Brain microvascular endothelial cell (primary cell): ENCODE data around the gene RNF169.
"Not testable (repeated sequence)": the region's sequence is repeated elsewhere in the genome, so short reads cannot be mapped to it uniquely, and the experiment has no call there.

Source experiments
- DNase-seq: peaks from one replicate; pipeline ENCODE4 v3.0.0-alpha.2; 2020
- H3K27ac ChIP-seq: fragments of 250-450 bp; sonication (Bioruptor Pico); 2 replicates; pipeline ENCODE4 v1.5.1; 2020; ENCODE audit warnings: mild to moderate bottlenecking, moderate library complexity
- H3K27me3 ChIP-seq: fragments of 250-450 bp; sonication (Bioruptor Pico); replicated peaks from 2 replicates; pipeline ENCODE4 v1.5.1; 2020; ENCODE audit warnings: mild to moderate bottlenecking
- H3K36me3 ChIP-seq: fragments of 250-450 bp; sonication (Bioruptor Pico); replicated peaks from 2 replicates; pipeline ENCODE4 v1.5.1; 2020; ENCODE audit warnings: mild to moderate bottlenecking
- H3K4me3 ChIP-seq: 2 replicates; pipeline ENCODE4 v1.5.1; 2011; ENCODE audit warnings: low read depth, mild to moderate bottlenecking, control low read depth, low read length, moderate library complexity
- in situ Hi-C: cut with HindIII; loops from 2 replicates; pipeline ENCODE4 v1.10.0; 2017; ENCODE audit warnings: low sequenced_read_pairs, low pct_ligation_motif_present
- TF ChIP-seq, protein P1 (sequence below): IDR thresholded peaks from 2 replicates; pipeline ENCODE4 v1.5.1; 2011; ENCODE audit warnings: low read depth, mild to moderate bottlenecking, moderate library complexity, low read length, control low read depth, inconsistent platforms; ENCODE audit errors: missing control alignments

Gene RNF169

DNA sequence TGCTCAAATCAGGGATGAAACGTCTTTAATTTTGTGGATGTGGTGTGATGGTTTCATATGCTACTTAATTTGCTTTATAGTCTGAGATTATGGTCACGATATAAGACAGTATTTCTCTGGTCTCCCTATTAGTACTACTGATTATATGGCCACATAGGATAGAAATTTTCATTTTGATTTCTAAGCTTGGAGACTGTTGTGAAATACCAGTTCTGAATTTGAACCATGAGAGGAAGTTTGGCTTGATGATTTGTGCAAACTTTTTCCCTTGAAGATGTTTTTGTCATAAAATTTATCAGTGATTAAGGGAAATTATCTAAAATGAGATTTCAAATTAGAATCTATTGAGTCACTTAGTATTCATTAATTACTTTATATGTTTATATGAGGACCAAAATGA, 2.7 kb downstream of the RNF169 start:
- in situ Hi-C loops, result no loop called here
- Histone ChIP-seq H3K27me3 (no peaks in the 10 kb centered on the region), H3K36me3 (no peaks in the 10 kb centered on the region), H3K4me3 (no peak overlapping the region), H3K27ac (no peak overlapping the region)
- TF ChIP-seq, protein P1, sequence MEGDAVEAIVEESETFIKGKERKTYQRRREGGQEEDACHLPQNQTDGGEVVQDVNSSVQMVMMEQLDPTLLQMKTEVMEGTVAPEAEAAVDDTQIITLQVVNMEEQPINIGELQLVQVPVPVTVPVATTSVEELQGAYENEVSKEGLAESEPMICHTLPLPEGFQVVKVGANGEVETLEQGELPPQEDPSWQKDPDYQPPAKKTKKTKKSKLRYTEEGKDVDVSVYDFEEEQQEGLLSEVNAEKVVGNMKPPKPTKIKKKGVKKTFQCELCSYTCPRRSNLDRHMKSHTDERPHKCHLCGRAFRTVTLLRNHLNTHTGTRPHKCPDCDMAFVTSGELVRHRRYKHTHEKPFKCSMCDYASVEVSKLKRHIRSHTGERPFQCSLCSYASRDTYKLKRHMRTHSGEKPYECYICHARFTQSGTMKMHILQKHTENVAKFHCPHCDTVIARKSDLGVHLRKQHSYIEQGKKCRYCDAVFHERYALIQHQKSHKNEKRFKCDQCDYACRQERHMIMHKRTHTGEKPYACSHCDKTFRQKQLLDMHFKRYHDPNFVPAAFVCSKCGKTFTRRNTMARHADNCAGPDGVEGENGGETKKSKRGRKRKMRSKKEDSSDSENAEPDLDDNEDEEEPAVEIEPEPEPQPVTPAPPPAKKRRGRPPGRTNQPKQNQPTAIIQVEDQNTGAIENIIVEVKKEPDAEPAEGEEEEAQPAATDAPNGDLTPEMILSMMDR, result no peak
- DNase-seq, result no peak

DNA sequence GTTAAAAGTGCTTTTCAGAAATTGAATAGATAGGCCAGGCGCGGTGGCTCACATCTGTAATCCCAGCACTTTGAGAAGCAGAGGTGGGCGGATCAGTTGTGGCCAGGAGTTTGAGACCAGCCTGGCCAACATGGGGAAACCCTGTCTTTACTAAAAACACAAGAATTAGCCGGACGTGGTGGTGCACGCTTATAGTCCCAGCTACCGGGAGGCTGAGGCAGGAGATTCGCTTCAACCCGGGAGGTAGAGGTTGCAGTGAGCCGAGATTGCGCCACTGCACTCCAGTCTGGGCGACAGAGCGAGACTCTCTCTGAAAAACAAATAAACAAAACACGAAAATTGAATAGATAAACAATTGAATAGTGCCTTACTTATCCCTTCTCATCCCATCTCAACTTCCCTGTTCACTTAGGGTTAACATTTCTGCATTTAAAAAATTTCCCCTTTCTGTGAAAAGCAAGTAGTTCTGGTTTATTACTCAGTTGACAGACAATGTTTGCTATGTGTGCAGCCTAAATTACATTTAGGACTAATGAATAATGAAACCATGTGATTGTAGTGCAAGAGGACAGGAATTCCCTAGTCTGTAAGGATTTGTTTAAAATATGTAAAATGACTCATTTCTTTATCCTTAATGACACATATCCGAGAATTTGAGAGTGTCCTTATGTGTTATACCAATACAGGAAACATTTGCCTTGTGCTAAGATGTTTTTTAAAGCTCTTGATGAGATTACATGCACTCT, 6.0 kb downstream of the RNF169 start:
- in situ Hi-C loops, result no loop called here
- peak overlapping the region; percentile 43 for H3K4me3 ChIP-seq
- H3K36me3 ChIP-seq, result no peaks in the 10 kb centered on the region
- DNase-seq, result peak; percentile 53
- TF ChIP-seq, protein P1, result no peak
- H3K27me3 ChIP-seq, result no peaks in the 10 kb centered on the region
- peak overlapping the region; percentile 83 for H3K27ac ChIP-seq

DNA sequence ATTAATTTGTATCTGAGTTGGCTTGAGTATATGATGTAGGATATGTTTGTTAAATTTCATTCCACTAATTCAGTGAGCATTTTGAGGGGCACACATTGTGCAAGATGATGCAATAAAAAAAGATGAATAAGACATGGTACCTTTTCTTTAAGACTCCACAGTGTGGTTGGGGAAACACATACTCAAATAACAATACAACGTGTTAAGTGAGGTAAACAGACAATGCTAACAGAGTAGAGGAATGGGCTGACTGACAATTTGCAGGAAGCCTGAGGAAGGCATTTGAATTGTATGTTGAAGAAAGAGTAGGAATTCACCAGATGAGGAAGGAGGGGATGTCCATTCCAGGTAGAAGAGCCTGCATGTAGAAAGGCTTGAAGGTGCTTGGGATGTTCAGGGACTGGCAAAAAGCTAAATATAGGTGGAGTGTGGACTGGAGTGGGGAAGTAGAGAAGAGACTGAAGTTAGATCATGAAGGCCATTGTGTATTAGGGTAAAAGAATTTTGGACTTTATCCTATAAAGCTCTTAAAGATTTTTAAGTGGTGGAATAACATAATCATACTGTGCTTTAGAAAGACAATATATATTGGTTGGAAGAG, 6.8 kb downstream of the RNF169 start:
- in situ Hi-C loops, result no loop called here
- Histone ChIP-seq H3K27ac (peak overlapping the region; percentile 83), H3K27me3 (no peaks in the 10 kb centered on the region), H3K36me3 (no peaks in the 10 kb centered on the region), H3K4me3 (no peak overlapping the region)
- no peak for DNase-seq
- TF ChIP-seq, protein P1, result no peak

DNA sequence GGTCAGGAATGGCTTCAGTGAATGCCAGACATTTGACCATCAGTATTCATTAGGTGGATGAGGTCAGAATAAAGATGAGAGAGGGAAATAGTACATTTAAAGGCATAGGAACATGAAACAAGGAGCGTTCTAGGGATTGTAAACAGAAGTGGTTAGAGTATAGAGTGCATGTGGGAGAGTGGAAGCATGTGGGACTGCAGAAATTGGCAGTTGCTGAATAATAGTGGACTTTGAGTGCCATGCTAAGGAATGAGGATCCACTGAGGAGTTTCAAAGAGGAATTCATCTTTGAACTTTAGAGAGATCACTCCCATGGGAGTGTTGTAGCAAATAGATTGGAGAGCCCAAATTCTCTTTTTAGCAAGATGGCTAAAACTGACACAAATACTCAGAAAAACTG, 7.9 kb downstream of the RNF169 start:
- no peak for DNase-seq
- Histone ChIP-seq H3K27ac (no peak overlapping the region), H3K36me3 (no peaks in the 10 kb centered on the region), H3K27me3 (no peaks in the 10 kb centered on the region), H3K4me3 (no peak overlapping the region)
- TF ChIP-seq, protein P1, result no peak
- in situ Hi-C loops, result no loop called here

DNA sequence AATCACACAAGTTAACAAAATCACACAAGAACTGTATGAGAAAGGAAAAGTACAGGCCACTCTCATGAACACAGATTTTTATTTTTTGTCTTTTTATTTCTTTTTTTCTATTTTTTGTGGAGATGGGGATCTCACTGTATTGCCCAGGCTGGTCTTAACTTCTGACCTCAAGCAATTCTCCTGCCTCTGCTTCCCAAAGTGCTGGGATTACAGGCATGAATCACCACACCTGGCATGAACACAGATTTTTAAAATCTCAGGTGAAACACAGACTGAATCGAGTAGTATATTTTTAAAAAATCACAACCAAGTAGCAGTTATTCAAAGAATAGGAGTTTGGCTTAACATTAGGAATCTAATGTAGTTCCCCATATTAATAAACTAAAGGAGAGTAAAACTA, 18.3 kb downstream of the RNF169 start:
- in situ Hi-C loops, result no loop called here
- no peak overlapping the region for H3K4me3 ChIP-seq
- no peak for DNase-seq
- TF ChIP-seq, protein P1, result no peak
- no peaks in the 10 kb centered on the region for H3K36me3 ChIP-seq
- H3K27ac ChIP-seq, result no peak overlapping the region
- no peaks in the 10 kb centered on the region for H3K27me3 ChIP-seq

DNA sequence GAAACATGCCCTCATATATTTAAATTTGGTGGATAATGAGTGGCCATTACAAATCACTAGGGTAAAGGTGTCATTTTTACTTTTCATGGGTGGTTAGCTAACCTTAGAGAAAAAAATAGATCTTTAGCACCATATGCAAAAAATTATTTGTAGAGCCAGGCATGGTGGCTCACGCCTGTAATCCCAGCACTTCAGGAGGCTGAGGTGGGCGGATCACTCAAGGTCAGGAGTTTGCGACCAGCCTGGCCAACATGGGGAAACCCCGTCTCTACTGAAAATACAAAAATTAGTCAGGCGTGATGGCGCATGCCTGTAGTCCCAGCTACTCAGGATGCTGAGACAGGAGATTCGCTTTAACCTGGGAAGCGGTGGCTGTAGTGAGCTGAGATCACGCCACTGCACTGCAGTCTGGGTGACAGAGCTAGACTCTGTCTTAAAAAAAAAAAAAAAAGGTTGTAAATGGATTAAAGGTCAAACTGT, 19.6 kb downstream of the RNF169 start:
- DNase-seq, H3K36me3 ChIP-seq, H3K4me3 ChIP-seq, H3K27me3 ChIP-seq, H3K27ac ChIP-seq, in situ Hi-C loops: not testable (repeated sequence)
